Left ventricle myocardium superior (tissue), 1 donor: ENCODE data around the gene SLC30A1. TPM values are rescaled to one million over a fixed set of nuclear protein-coding genes. Genes with fewer than 3 reads are reported as not detected.

Source experiments
- ATAC-seq: fragments of 200-7000 bp; cut with Tn5 transposase; one replicate; pipeline ENCODE4 v1.9.1; 2020; ENCODE audit warnings: mild to moderate bottlenecking, moderate library complexity
- DNase-seq: peaks from one replicate; pipeline ENCODE4 v3.0.0-alpha.2; 2020
- intact Hi-C: fragments of 100-400 bp; cut with micrococcal nuclease; formaldehyde crosslinking; loops from one replicate; pipeline ENCODE4 v1.11.0; 2022
- total RNA-seq: library from RNA; stranded (reverse); fragmentation: NEBNext Ultra II Directional; extraction: Animal tissue kit (Norgen Biotek cat#: 25700); gene quantifications from one replicate; pipeline ENCODE4 v1.2.1, GENCODE V29; 2021
- donor health status: DM: no; HTN: yes; CAD: no; lungs with severe emphysema.

SLC30A1 gene
- total RNA-seq, 1 donor from 2014 or later = 11.5 TPM

- DNase-seq (no peak), ATAC-seq (peak; percentile 36)
- intact Hi-C loops = no loop called here
Observed at GRCh38 chr1:211532088-211532444, 46.9 kb downstream of the SLC30A1 start.

- DNase-seq = no peak
- intact Hi-C loops = no loop called here
- ATAC-seq = peak; percentile 45
Observed at GRCh38 chr1:211531194-211532087, 47.5 kb downstream of the SLC30A1 start.

GRCh38 chr1:211530102-211530501, 48.9 kb downstream of the SLC30A1 start:
- no peak for DNase-seq
- intact Hi-C loops = no loop called here
- no peak for ATAC-seq

GRCh38 chr1:211529453-211529852, 49.5 kb downstream of the SLC30A1 start:
- DNase-seq (no peak), ATAC-seq (no peak)
- intact Hi-C loops = no loop called here

GRCh38 chr1:211529011-211529410, 50.0 kb downstream of the SLC30A1 start:
- DNase-seq = no peak
- intact Hi-C loops = no loop called here
- no peak for ATAC-seq

- intact Hi-C loops = no loop called here
- DNase-seq (no peak), ATAC-seq (peak; percentile 51)
Observed at GRCh38 chr1:211527888-211528287, 51.1 kb downstream of the SLC30A1 start.

- ATAC-seq (no peak), DNase-seq (no peak)
- intact Hi-C loops = no loop called here
Observed at GRCh38 chr1:211527006-211527405, 52.0 kb downstream of the SLC30A1 start.

- no peak for ATAC-seq
- DNase-seq = no peak
- intact Hi-C loops = no loop called here
Observed at GRCh38 chr1:211526101-211526500, 52.9 kb downstream of the SLC30A1 start.

- no peak for ATAC-seq
- intact Hi-C loops = no loop called here
Observed at GRCh38 chr1:211525101-211525676, 53.8 kb downstream of the SLC30A1 start.

GRCh38 chr1:211524521-211524920, 54.4 kb downstream of the SLC30A1 start:
- no peak for ATAC-seq
- DNase-seq = no peak
- intact Hi-C loops = no loop called here

More at GRCh38 chr1:211525101-211525676, 53.8 kb downstream of the SLC30A1 start:
- no peak for DNase-seq

- intact Hi-C loops = no loop called here
- ATAC-seq (no peak), DNase-seq (no peak)
Observed at GRCh38 chr1:211522804-211523203, 56.2 kb downstream of the SLC30A1 start.

Other genes starting within 250 kb of the SLC30A1 start
- gene RD3, start 87.0 kb downstream of the SLC30A1 start, total RNA-seq = not detected
- gene NEK2, start 96.5 kb upstream of the SLC30A1 start, total RNA-seq = 0.25 TPM